GM10266 (cell line): ENCODE data around the gene ARFGAP3.

Experiments
- DNase-seq: peaks from one replicate; pipeline ENCODE4 v3.0.0; 2012; ENCODE audit errors: extremely low spot score
- TF ChIP-seq, protein P1 (sequence below): IDR thresholded peaks from 2 replicates; pipeline ENCODE4 v1.5.1; 2012; ENCODE audit warnings: mild to moderate bottlenecking, low read depth; ENCODE audit not compliant: control insufficient read depth, insufficient read depth; ENCODE audit errors: missing control alignments

ARFGAP3 gene

DNA sequence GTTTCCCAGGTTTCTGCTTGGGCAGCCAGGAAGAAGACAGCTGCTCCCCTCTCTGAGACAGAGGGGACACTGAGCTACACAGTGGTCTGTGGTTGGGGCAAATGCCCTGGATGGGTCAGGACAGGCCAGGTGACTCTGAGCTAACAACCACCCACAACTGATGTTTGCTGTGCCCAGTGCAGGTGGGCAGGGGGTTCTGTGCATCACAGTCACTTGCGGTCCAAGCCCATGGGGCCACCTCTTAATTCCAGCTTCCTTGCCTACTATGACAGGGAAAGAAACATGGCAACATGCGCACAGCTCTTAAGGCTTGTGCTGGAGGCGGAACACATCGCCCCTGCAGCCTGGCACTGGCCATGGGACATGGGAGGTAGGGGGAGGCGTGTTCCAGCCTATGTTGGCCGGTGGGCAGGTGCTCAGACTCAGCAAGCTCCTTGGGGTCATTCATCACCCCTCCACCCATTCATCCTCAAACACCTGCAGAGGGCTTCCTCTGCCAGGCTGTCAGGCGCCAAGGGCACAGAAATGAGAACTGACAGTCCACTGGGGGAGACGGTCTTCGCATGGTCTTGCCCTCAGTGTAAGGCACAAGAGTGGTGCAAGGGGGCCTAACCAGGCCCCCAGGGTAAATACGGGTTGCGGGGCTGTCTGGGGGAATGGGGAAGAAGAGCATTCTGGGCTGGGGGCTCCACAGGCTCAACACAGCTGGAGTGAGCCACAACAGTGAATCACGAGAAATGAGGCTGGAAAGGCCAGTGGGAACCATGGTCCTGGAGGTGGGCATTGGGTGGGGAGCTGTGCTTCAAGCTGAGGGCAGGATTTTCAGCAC is 55.6 kb downstream of the ARFGAP3 start:
- DNase-seq = no peak
- TF ChIP-seq, protein P1, sequence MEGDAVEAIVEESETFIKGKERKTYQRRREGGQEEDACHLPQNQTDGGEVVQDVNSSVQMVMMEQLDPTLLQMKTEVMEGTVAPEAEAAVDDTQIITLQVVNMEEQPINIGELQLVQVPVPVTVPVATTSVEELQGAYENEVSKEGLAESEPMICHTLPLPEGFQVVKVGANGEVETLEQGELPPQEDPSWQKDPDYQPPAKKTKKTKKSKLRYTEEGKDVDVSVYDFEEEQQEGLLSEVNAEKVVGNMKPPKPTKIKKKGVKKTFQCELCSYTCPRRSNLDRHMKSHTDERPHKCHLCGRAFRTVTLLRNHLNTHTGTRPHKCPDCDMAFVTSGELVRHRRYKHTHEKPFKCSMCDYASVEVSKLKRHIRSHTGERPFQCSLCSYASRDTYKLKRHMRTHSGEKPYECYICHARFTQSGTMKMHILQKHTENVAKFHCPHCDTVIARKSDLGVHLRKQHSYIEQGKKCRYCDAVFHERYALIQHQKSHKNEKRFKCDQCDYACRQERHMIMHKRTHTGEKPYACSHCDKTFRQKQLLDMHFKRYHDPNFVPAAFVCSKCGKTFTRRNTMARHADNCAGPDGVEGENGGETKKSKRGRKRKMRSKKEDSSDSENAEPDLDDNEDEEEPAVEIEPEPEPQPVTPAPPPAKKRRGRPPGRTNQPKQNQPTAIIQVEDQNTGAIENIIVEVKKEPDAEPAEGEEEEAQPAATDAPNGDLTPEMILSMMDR = no peak

- TF ChIP-seq, protein P1 = no peak
- no peak for DNase-seq
Observed at GRCh38 chr22:42800451-42801251, 56.4 kb downstream of the ARFGAP3 start.

- DNase-seq = no peak
- TF ChIP-seq, protein P1 = no peak
Observed at GRCh38 chr22:42799461-42800405, 57.3 kb downstream of the ARFGAP3 start.

GRCh38 chr22:42799061-42799460 is 58.0 kb downstream of the ARFGAP3 start:
- no peak for DNase-seq
- TF ChIP-seq, protein P1 = no peak

- no peak for DNase-seq
- TF ChIP-seq, protein P1 = no peak
Observed at GRCh38 chr22:42797011-42797410, 60.1 kb downstream of the ARFGAP3 start.

GRCh38 chr22:42796081-42796480 is 61.0 kb downstream of the ARFGAP3 start:
- TF ChIP-seq, protein P1 = no peak
- no peak for DNase-seq
